ENCODE measurements around the gene GRIK2.
"Not testable (repeated sequence)": the region's sequence is repeated elsewhere in the genome, so short reads cannot be mapped to it uniquely, and the experiment has no call there.

The GRIK2 gene

DNA sequence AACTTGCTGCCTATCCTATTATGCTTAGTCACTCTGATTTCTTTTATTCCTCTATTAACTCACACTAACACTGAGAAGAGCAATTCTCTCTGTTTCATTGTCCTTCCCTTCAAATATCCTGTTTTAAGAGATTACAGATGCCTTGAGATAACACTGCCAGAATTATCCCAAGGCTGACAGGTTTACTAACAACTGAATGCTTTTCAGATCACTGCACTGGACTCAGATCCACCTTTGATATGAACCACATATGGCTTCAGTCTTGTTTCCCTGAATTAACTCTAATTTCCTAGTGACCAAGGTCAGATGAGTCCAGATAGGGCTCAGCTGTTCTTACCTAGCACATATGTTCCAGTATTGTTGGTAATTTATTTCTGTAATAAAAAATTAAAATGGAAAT lies 633.1 kb downstream of the GRIK2 start:
- DNase-seq (ENCODE audit: low read depth): no peak

DNA sequence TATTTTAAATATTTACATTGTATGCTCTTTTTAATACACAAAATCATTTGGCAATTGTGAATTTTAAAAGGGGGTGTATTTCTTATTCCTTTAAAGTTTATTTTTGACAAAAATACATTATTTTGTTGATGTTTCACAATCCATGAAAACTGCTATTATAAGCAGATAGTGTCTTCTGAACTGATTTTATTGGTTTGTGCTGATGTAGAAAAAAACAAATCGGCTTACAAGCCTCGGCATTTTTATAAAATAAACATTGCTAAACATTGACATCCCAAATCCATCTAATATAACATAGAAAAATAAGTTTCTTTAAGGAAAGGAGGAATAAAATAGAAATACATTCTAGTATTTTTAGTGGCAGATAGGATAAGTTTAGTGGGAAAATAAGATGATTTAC lies 634.7 kb downstream of the GRIK2 start:
- DNase-seq (ENCODE audit: low read depth): no peak

- no peak for DNase-seq (ENCODE audit: low read depth)
These were observed 645.5 kb downstream of the GRIK2 start for GRCh38 chr6:102038964-102039363.

- DNase-seq (ENCODE audit: low read depth): no peak
These were observed 645.9 kb downstream of the GRIK2 start for GRCh38 chr6:102039441-102039840.

DNA sequence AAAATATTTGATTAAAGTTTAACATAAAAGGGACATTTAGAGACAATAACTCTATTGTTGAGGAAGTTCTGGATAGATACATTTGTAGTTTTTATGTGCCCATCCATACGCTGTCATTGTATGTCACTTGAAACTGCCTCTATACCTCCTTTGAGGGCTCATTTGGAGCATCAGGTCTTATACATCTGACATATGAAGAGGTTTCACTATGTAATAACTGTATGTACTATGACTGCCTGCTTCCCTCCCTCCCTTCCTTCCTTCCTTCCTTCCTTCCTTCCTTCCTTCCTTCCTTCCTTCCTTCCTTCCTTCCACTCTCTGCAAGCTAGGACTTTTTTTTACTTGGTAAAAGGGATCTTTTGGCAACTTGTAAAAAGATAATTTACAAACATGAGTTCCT lies 657.5 kb downstream of the GRIK2 start:
- DNase-seq (ENCODE audit: low read depth): no peak

GRCh38 chr6:102051720-102052119 lies 658.2 kb downstream of the GRIK2 start:
- DNase-seq (ENCODE audit: low read depth): no peak

DNA sequence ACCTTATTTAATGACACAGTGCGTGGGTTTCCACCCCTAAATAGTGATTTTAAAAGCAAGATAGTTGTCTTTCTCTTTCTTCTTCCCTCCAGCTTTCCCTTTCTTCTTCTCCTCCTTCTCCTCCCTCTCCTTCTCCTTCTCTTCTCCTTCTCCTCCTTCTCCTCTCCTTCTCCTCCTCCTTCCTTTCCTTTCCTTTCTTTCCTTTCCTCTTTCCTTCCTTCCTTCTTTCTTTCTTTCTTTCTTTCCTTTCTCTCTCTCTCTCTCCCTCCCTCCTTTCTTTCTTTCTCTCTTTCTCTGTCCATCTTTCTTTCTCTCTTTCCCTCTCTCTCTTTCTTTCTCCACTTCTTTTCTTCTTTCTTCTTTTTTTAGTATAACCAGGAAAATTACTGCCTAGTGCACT lies 670.6 kb downstream of the GRIK2 start:
- no peak for DNase-seq (ENCODE audit: low read depth)

- no peak for DNase-seq (ENCODE audit: low read depth)
These were observed 672.8 kb downstream of the GRIK2 start for GRCh38 chr6:102066301-102066700.

GRCh38 chr6:102068349-102068929 lies 674.9 kb downstream of the GRIK2 start:
- no peak for DNase-seq (ENCODE audit: low read depth)

GRCh38 chr6:102075539-102075938 lies 682.0 kb downstream of the GRIK2 start:
- no peak for DNase-seq (ENCODE audit: low read depth)

DNA sequence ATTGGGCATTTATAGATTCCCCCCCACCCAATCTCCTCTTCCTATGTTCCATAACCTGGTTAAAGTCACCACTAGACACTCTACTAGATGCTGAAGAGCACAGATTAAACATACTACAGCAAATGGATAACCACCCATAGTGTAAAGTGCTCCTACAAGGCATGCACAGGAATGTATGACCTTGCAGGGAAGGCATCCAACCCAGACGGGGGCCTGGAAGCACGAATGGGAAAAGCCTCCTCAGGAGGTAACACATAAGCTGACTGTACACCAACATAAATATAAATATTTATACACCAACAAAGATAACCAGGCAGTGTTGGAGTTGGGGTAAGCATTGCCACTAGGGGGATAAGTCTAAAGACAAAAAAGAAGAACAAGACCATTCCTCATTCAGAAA lies 691.7 kb downstream of the GRIK2 start:
- no peak for DNase-seq (ENCODE audit: low read depth)

DNA sequence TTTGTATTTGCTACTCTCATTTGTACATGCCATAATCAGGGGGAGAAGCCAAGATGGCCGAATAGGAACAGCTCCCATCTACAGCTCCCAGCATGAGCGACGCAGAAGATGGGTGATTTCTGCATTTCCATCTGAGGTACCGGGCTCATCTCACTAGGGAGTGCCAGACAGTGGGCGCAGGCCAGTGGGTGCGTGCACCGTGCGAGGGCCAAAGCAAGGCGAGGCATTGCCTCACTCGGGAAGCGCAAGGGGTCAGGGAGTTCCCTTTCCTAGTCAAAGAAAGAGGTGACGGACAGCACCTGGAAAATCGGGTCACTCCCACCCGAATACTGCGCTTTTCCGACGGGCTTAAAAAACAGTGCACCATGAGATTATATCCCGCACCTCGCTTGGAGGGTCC lies 694.7 kb downstream of the GRIK2 start:
- DNase-seq (ENCODE audit: low read depth): not testable (repeated sequence)

DNA sequence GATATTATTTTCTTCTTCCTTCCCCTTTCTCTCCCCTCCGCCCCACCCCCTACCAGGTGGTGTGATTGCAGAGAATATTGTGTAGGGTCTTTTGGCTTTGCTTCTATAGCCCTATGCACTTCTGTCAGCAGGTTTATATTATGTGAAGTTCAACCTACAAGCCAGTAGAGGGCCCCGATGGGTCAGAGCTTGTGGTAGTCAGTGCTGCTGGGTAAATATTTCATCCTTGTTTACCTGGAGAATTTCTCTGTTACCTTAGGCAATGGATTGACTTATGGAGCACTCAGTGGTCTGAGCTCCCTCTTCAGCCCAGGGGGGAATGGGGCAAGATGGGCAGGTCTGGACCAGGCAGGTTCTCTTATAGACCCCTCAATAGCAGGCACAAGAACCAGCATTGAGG lies 720.9 kb downstream of the GRIK2 start:
- no peak for DNase-seq (ENCODE audit: low read depth)

DNA sequence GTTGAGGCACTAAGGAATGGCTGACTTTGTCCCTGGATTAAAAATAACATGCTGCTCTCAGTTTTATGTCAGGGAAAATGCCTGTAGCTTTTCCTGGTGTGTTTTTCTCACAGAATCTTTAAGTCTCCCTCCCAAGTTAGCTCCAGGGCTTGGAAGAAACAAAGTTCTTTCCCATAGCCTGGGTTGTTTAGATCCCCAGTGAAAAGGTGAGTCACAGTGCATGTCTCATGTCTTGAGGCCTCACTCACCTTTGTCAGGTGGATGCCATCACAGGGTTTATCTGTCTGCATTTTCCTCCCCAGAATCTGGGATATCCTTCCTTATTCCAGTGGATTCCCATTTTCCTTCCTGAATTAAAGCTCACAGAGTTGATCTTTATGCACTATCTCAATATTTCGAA lies 722.4 kb downstream of the GRIK2 start:
- DNase-seq (ENCODE audit: low read depth): no peak

DNA sequence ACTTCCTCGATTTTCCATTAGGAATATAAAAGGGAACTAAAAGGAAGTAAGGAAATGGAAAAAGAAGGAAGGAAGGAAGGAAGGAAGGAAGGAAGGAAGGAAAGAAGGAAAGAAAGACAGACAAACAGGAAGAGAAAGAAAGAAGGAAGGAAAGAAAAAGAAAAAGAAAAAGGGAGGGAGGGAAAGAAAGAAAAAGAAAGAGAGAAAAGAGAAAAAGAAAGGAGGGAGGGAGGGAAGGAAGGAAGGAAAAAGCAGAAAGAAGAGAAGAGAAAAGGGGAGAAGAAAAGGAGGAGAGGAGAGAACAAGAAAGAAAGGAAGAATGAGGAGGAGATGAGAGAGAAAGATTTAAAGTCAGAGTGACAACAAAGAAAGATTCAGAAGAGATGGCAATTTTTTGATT lies 724.5 kb downstream of the GRIK2 start:
- DNase-seq (ENCODE audit: low read depth): no peak

Measured in T-helper 22 cell (primary cell).